CD14-positive monocyte (primary cell): ENCODE results near the gene SENP2. TPM values are rescaled to one million over a fixed set of nuclear protein-coding genes. Genes with fewer than 3 reads are reported as not detected.

Experiments used
- DNase-seq, 3 donors: peaks; one replicate each; pipeline ENCODE4 v3.0.0-alpha.2; 2011 to 2022
- H2AFZ ChIP-seq: 2 replicates; pipeline ENCODE4 v1.6.0; 2012; ENCODE audit warnings: mild to moderate bottlenecking, low read depth, low read length, inconsistent platforms; ENCODE audit not compliant: insufficient read depth, poor library complexity, severe bottlenecking
- H3K27ac ChIP-seq, 2 donors: 1 replicate in 1 of 2; 2 replicates in 1 of 2; pipeline ENCODE4 v1.5.1; 2012 to 2013; ENCODE audit warnings: low read length in 2 of 2, control low read depth in 1 of 2, inconsistent platforms in 1 of 2, low read depth in 1 of 2, mild to moderate bottlenecking in 1 of 2
- H3K27me3 ChIP-seq, 2 donors: one replicate each; pipeline versions ENCODE4 v1.6.0 to v1.6.1; 2011 to 2013; ENCODE audit warnings: low read length in 2 of 2; ENCODE audit not compliant: control insufficient read depth in 2 of 2, insufficient read depth in 2 of 2
- H3K36me3 ChIP-seq, 2 donors: replicated peaks in 1 of 2; 1 replicate in 1 of 2; 2 replicates in 1 of 2; pipeline versions ENCODE4 v1.5.1 to v1.6.1; 2012 to 2013; ENCODE audit warnings: low read length in 2 of 2, control low read depth in 1 of 2, inconsistent platforms in 1 of 2, mild to moderate bottlenecking in 1 of 2; ENCODE audit not compliant: insufficient read depth in 2 of 2, control insufficient read depth in 1 of 2
- H3K4me1 ChIP-seq, 2 donors: 1 replicate in 1 of 2; 2 replicates in 1 of 2; pipeline versions ENCODE4 v1.5.1 to v1.6.1; 2012 to 2013; ENCODE audit warnings: low read length in 2 of 2, control low read depth in 1 of 2, inconsistent platforms in 1 of 2, mild to moderate bottlenecking in 1 of 2, moderate library complexity in 1 of 2; ENCODE audit not compliant: insufficient read depth in 2 of 2, control insufficient read depth in 1 of 2
- H3K4me2 ChIP-seq: replicated peaks from 2 replicates; pipeline ENCODE3; 2012; ENCODE audit warnings: low read length, moderate library complexity, mild to moderate bottlenecking; ENCODE audit not compliant: poor library complexity, severe bottlenecking; ENCODE audit errors: extremely low read depth
- H3K4me3 ChIP-seq, 3 experiments: fragments of 200-600 bp in 1 of 3; sonication (generic) in 1 of 3; replicated peaks in 1 of 3; 1 replicate in 2 of 3; 2 replicates in 1 of 3; pipeline ENCODE4 v1.5.1; 2011 to 2013; ENCODE audit warnings: low read length in 3 of 3, mild to moderate bottlenecking in 3 of 3, control low read depth in 2 of 3, low read depth in 2 of 3, inconsistent platforms in 1 of 3, moderate library complexity in 1 of 3
- H3K79me2 ChIP-seq: 2 replicates; pipeline ENCODE4 v1.6.0; 2012; ENCODE audit warnings: mild to moderate bottlenecking, control low read depth, inconsistent platforms, low read length, moderate library complexity; ENCODE audit not compliant: insufficient read depth
- H3K9ac ChIP-seq: 2 replicates; pipeline ENCODE4 v1.6.0; 2017; ENCODE audit warnings: low read length, mild to moderate bottlenecking; ENCODE audit not compliant: insufficient read depth, poor library complexity, severe bottlenecking
- H3K9me3 ChIP-seq, 2 donors: replicated peaks in 1 of 2; 1 replicate in 1 of 2; 2 replicates in 1 of 2; pipeline versions ENCODE4 v1.5.1 to v1.6.1; 2012 to 2013; ENCODE audit warnings: low read length in 2 of 2, control low read depth in 1 of 2; ENCODE audit not compliant: control insufficient read depth in 1 of 2, insufficient read depth in 1 of 2
- H4K20me1 ChIP-seq: 2 replicates; pipeline ENCODE4 v1.6.0; 2012; ENCODE audit warnings: mild to moderate bottlenecking, low read length, control low read depth, moderate library complexity; ENCODE audit not compliant: insufficient read depth
- H3K27ac Mint-ChIP-seq, 7 donors: one replicate each; pipeline ENCODE4 v1.8.0; 2020; ENCODE audit warnings: mild to moderate bottlenecking in 7 of 7, mixed read lengths in 7 of 7, moderate library complexity in 6 of 7, inconsistent platforms in 2 of 7
- H3K27me3 Mint-ChIP-seq, 3 donors: one replicate each; pipeline ENCODE4 v1.8.0; 2021 to 2022; ENCODE audit warnings: low read depth in 3 of 3, mild to moderate bottlenecking in 3 of 3, mixed read lengths in 3 of 3, moderate library complexity in 3 of 3, inconsistent platforms in 1 of 3
- H3K36me3 Mint-ChIP-seq, 2 donors: one replicate each; pipeline ENCODE4 v1.8.0; 2020; ENCODE audit warnings: mixed read lengths in 2 of 2, inconsistent platforms in 1 of 2, mild to moderate bottlenecking in 1 of 2
- H3K4me1 Mint-ChIP-seq: one replicate; pipeline ENCODE4 v1.8.0; 2020; ENCODE audit warnings: mild to moderate bottlenecking, mixed read lengths
- H3K4me3 Mint-ChIP-seq, 2 donors: one replicate each; pipeline ENCODE4 v1.8.0; 2020; ENCODE audit warnings: mild to moderate bottlenecking in 2 of 2, mixed read lengths in 2 of 2, moderate library complexity in 1 of 2
- H3K9me3 Mint-ChIP-seq, 7 donors: one replicate each; pipeline ENCODE4 v1.8.0; 2020 to 2022; ENCODE audit warnings: mixed read lengths in 7 of 7, mild to moderate bottlenecking in 6 of 7, moderate library complexity in 6 of 7, inconsistent platforms in 2 of 7
- CTCF ChIP-seq: fragments of 200-600 bp; IDR thresholded peaks from one replicate; pipeline ENCODE4 v1.8.0; 2022; ENCODE audit warnings: antibody characterized with exemption, mild to moderate bottlenecking
- WGBS: methylation state at CpG from one replicate; pipeline ENCODE4 v1.1.5; 2013; ENCODE audit warnings: missing lambda C conversion rate; ENCODE audit not compliant: insufficient coverage; 5-methylcytosine and 5-hydroxymethylcytosine counted together
- intact Hi-C, 2 donors: fragments of 100-400 bp; cut with micrococcal nuclease; formaldehyde crosslinking; loops; one replicate each; pipeline versions ENCODE4 v1.15.0 to v1.15.1; 2023
- polyA plus RNA-seq, 3 donors: library from polyadenylated mRNA; depleted of rRNA in 1 of 3; unstranded in 2 of 3; stranded (reverse) in 1 of 3; fragments of 300-500 nt in 2 of 3; fragments of >200 nt in 1 of 3; fragmentation: Illumina TruSeq in 2 of 3; gene quantifications; 1 replicate in 2 of 3; 2 replicates in 1 of 3; pipeline ENCODE4 v1.2.3, GENCODE V29; 2012 to 2021

Gene SENP2
- polyA plus RNA-seq, 3 donors: 7.1 to 21.0 (median 13.4) TPM

GRCh38 chr3:185657691-185658503 lies 71.8 kb downstream of the SENP2 start:
- Histone ChIP-seq H3K9me3 (no peaks in the 10 kb centered on the region), H4K20me1 (no peaks in the 10 kb centered on the region), H3K27ac (no peak overlapping the region), H3K79me2 (no peaks in the 10 kb centered on the region), H2AFZ (no peak overlapping the region), H3K36me3 (peaks cover 25 to 53% of the 10 kb centered on the region in 2 donors), H3K9ac (no peak overlapping the region), H3K4me1 (peaks cover 0 to 4% of the 10 kb centered on the region in 2 donors), H3K4me3 (no peak overlapping the region), H3K4me2 (no peak overlapping the region), H3K27me3 (no peaks in the 10 kb centered on the region)
- intact Hi-C loops: loop anchor here in 1 of 2 donors (10.0 kb wide), 1 partner anchor 257 kb away; no protein-coding TSS in a partner anchor
- 99% methylated on average over 14 of the region's 15 CpGs for WGBS
- peaks cover 9% of the 10 kb centered on the region for H3K4me1 Mint-ChIP-seq
- H3K27me3 Mint-ChIP-seq: peaks cover 0 to 1% (median 0%) of the 10 kb centered on the region in 3 donors
- no peak for DNase-seq
- peaks cover 0 to 5% (median 0%) of the 10 kb centered on the region in 7 donors for H3K9me3 Mint-ChIP-seq
- no peak overlapping the region for H3K4me3 Mint-ChIP-seq
- peak overlapping the region in 1 of 7 donors; percentile 68 for H3K27ac Mint-ChIP-seq
- H3K36me3 Mint-ChIP-seq: peaks cover 32 to 44% of the 10 kb centered on the region in 2 donors
- no peak for TF ChIP-seq CTCF

- H3K9me3 ChIP-seq: no peaks in the 10 kb centered on the region
- H3K27ac ChIP-seq: no peak overlapping the region
- H3K36me3 ChIP-seq: peaks cover 25 to 55% of the 10 kb centered on the region in 2 donors
- H3K4me2 ChIP-seq: no peak overlapping the region
- Mint-ChIP-seq H3K4me3 (no peak overlapping the region), H3K9me3 (peaks cover 0 to 5% (median 0%) of the 10 kb centered on the region in 7 donors), H3K4me1 (peaks cover 9% of the 10 kb centered on the region), H3K27ac (peak overlapping the region in 1 of 7 donors; percentile 68), H3K36me3 (peaks cover 33 to 39% of the 10 kb centered on the region in 2 donors), H3K27me3 (peaks cover 0 to 1% (median 0%) of the 10 kb centered on the region in 3 donors)
- DNase-seq: no peak
- 92% methylated on average over 4 of the region's 8 CpGs for whole genome bisulfite sequencing
- H4K20me1 ChIP-seq: no peaks in the 10 kb centered on the region
- TF ChIP-seq CTCF: no peak
- no peaks in the 10 kb centered on the region for H3K27me3 ChIP-seq
- H3K9ac ChIP-seq: no peak overlapping the region
- intact Hi-C loops: loop anchor here in 1 of 2 donors (10.0 kb wide), 1 partner anchor 256 kb away; no protein-coding TSS in a partner anchor
- peaks cover 0 to 4% of the 10 kb centered on the region in 2 donors for H3K4me1 ChIP-seq
- H3K4me3 ChIP-seq: no peak overlapping the region
- no peak overlapping the region for H2AFZ ChIP-seq
- H3K79me2 ChIP-seq: no peaks in the 10 kb centered on the region
Observed at GRCh38 chr3:185658504-185658912, 72.4 kb downstream of the SENP2 start.
